SU-DHL-6 (cell line): ENCODE results near the gene ATG2A.

Experiments used
- H2AFZ ChIP-seq: fragments of 200-600 bp; sonication (generic); 2 replicates; pipeline ENCODE4 v1.6.1; 2014; ENCODE audit warnings: low read depth, mild to moderate bottlenecking, moderate library complexity, mixed read lengths, antibody characterized with exemption, low read length; ENCODE audit not compliant: severe bottlenecking
- H3F3A ChIP-seq: fragments of 200-600 bp; shearing (Covaris generic); 2 replicates; pipeline ENCODE4 v1.6.0; 2016; ENCODE audit warnings: antibody characterized with exemption, mild to moderate bottlenecking; ENCODE audit not compliant: insufficient read depth
- H3K27ac ChIP-seq: fragments of 200-600 bp; sonication (generic); 2 replicates; pipeline ENCODE4 v1.5.1; 2016; ENCODE audit warnings: low read depth, mild to moderate bottlenecking, low read length, moderate library complexity, mixed read lengths
- H3K27me3 ChIP-seq: fragments of 200-600 bp; sonication (generic), shearing (Covaris generic); 2 replicates; pipeline ENCODE4 v1.6.0; 2014; ENCODE audit warnings: mild to moderate bottlenecking, low read length
- H3K36me3 ChIP-seq: fragments of 200-600 bp; sonication (generic); 2 replicates; pipeline ENCODE4 v1.6.1; 2014; ENCODE audit warnings: mild to moderate bottlenecking, low read length, mixed read lengths
- H3K4me2 ChIP-seq: fragments of 300-600, 200-600 bp; shearing (Covaris generic), sonication (generic); 2 replicates; pipeline ENCODE4 v1.6.0; 2014; ENCODE audit warnings: low read length, low read depth, mild to moderate bottlenecking; ENCODE audit not compliant: poor library complexity, severe bottlenecking
- H3K4me3 ChIP-seq: fragments of 200-600 bp; sonication (generic); 2 replicates; pipeline ENCODE4 v1.5.1; 2014; ENCODE audit warnings: antibody characterized with exemption, low read length, mild to moderate bottlenecking, mixed read lengths; ENCODE audit not compliant: insufficient read depth, poor library complexity, severe bottlenecking
- H3K79me2 ChIP-seq: fragments of 200-600 bp; sonication (generic); 2 replicates; pipeline ENCODE4 v1.6.1; 2014; ENCODE audit warnings: mild to moderate bottlenecking, low read length, moderate library complexity; ENCODE audit not compliant: insufficient read depth
- H3K9ac ChIP-seq: fragments of 200-600 bp; sonication (generic); 2 replicates; pipeline ENCODE4 v1.7.0; 2014; ENCODE audit warnings: mild to moderate bottlenecking, low read length
- H3K9me2 ChIP-seq: fragments of 200-600 bp; sonication (generic); replicated peaks from 2 replicates; pipeline ENCODE4 v1.6.1; 2014; ENCODE audit warnings: low read length; ENCODE audit not compliant: insufficient read depth
- H3K9me3 ChIP-seq: fragments of 200-600 bp; sonication (generic); 2 replicates; pipeline ENCODE4 v1.6.1; 2014; ENCODE audit warnings: low read length, mixed read lengths; ENCODE audit not compliant: insufficient read depth
- H4K20me1 ChIP-seq: fragments of 200-600 bp; sonication (generic); 2 replicates; pipeline ENCODE4 v1.6.1; 2014; ENCODE audit warnings: low read depth, mild to moderate bottlenecking, antibody characterized with exemption, low read length, moderate library complexity, mixed read lengths
- EZH2phosphoT487 ChIP-seq: fragments of 200-600 bp; sonication (generic), shearing (Covaris generic); conservative IDR thresholded peaks from 2 replicates; pipeline ENCODE4 v1.6.1; 2018; ENCODE audit warnings: mild to moderate bottlenecking, antibody characterized with exemption, low read length, moderate library complexity, mixed read lengths
- TF ChIP-seq, protein P1 (sequence below): fragments of 200-600 bp; sonication (generic); IDR thresholded peaks from one replicate; pipeline ENCODE4 v1.5.1; 2017; ENCODE audit warnings: antibody characterized with exemption, mild to moderate bottlenecking, low read length, moderate library complexity; ENCODE audit not compliant: insufficient read depth, poor library complexity, severe bottlenecking

ATG2A gene

DNA sequence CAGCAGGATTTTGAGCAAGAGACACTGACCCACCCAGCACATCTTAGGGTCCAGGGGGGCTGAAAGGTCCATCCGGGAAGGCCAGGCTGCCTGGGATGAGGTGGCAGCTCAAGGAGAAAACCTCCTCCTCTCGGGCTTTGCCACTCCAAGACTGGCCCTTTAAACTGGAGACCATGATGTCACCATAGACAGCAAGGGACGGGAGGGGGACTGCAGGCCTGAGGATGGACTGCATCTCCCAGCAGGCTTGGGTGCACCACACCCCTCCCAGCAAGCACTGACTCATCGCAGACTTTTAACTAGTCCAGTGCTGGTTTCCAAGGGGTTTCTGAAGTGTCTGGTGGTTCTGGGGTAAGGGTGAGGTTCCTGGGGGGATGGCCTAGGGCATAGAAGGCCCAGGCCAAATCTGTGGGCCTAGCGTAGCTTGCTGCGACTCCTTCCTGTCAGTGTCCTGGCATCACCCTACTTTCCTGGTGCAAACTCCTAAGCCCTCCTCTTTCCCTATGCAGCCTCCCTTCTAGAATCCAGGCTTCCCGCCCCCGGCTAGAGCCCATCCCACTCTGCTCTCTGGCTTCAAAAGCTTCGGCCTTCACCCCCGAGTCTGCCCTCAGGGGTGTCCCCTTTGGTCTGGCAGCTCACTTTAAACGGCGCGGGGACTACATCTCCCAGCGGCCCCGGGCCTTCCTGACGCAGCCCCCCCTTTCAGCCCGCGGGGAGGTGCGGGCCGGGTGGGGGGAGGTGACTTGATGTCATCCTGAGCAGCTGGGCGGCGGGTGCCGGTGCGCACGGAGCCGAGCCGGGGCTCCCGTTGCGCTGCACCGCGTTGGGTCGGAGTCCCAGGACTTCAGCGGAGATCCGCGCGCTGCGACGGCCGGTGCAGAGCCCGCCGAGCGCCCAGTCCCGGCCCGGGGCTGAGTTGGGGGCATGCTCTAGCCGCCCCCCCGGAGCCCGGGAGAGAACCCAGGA is 7.2 kb upstream of the ATG2A start, which contains the start of gene PPP2R5B:
Gene PPP2R5B, plus strand, starts transcription at position 746 of the 966 bp plus-strand sequence. CDS start 1,046 bp downstream, outside the sequence.
- Histone ChIP-seq H2AFZ (peak within 1 kb of the TSS; percentile 94), H3K9me3 (no peaks in the 10 kb centered on the region), H3K27ac (no peak within 1 kb of the TSS), H3K79me2 (no peaks in the 10 kb centered on the region), H3K9me2 (no peaks in the 10 kb centered on the region), H3K36me3 (no peaks in the 10 kb centered on the region), H3K9ac (peak within 1 kb of the TSS; percentile 56), H3K4me3 (peak within 1 kb of the TSS; percentile 42), H4K20me1 (no peaks in the 10 kb centered on the region), H3K27me3 (no peaks in the 10 kb centered on the region), H3F3A (no peaks in the 10 kb centered on the region), H3K4me2 (peak within 1 kb of the TSS; percentile 74)
- no peak for TF ChIP-seq EZH2phosphoT487
- TF ChIP-seq, protein P1, sequence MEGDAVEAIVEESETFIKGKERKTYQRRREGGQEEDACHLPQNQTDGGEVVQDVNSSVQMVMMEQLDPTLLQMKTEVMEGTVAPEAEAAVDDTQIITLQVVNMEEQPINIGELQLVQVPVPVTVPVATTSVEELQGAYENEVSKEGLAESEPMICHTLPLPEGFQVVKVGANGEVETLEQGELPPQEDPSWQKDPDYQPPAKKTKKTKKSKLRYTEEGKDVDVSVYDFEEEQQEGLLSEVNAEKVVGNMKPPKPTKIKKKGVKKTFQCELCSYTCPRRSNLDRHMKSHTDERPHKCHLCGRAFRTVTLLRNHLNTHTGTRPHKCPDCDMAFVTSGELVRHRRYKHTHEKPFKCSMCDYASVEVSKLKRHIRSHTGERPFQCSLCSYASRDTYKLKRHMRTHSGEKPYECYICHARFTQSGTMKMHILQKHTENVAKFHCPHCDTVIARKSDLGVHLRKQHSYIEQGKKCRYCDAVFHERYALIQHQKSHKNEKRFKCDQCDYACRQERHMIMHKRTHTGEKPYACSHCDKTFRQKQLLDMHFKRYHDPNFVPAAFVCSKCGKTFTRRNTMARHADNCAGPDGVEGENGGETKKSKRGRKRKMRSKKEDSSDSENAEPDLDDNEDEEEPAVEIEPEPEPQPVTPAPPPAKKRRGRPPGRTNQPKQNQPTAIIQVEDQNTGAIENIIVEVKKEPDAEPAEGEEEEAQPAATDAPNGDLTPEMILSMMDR: no peak

DNA sequence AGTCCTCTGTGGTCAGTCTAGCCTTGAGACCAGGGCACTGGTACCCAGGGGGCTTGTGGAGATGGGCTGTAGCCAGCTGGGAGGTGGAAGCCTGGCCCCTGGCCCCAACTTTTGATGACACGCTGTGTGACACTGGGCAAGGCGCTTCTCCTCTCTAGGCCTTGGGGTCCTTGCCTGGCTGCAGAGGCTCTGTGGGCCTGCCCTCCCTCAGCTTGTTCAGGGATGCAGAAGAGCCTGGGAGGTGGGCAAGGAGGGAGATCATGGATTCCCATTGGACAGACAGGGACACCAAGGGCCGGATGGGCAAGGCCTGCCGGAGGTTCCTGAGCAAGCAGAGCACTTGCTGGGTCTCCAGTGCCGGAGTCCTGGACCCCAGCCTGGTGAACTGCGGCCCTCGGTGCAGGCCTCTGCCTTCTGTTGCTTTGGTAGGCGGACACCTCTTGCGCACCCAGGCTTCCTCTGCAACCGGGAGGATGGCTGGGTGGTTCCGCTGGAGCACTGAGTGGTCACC is 6.2 kb upstream of the ATG2A start:
- Histone ChIP-seq H3K4me2 (no peak overlapping the region), H3K9me2 (no peaks in the 10 kb centered on the region), H3K27me3 (no peaks in the 10 kb centered on the region), H4K20me1 (no peaks in the 10 kb centered on the region), H3K27ac (no peak overlapping the region), H3F3A (peaks cover under 1% of the 10 kb centered on the region; the same call in 1 of the 2 replicates), H2AFZ (no peak overlapping the region), H3K9ac (no peak overlapping the region), H3K4me3 (no peak overlapping the region), H3K79me2 (no peaks in the 10 kb centered on the region), H3K9me3 (no peaks in the 10 kb centered on the region), H3K36me3 (no peaks in the 10 kb centered on the region)
- TF ChIP-seq, protein P1: no peak
- no peak for TF ChIP-seq EZH2phosphoT487

DNA sequence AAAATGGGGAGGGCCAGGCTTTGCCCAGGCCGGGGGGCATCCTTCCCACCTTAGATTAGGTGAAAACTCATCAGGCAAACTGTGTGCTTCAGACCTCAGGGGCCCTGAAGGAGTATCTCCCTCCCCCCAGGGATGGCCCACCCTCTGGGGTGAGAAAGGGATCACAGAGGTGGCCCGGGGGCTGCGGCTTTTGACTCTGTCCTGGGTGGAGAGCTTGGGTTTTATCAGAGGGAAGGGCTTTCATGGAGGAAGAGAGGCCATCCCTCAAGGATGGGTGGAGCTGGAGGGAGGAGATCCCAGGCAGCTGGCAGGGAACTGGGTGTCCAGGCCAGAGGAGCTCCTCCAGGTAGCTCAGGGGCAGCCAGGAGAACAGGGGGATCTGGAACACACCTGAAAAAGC is 4.4 kb upstream of the ATG2A start:
- no peak overlapping the region for H3K4me2 ChIP-seq
- no peak overlapping the region for H3K27ac ChIP-seq
- H3K27me3 ChIP-seq: no peaks in the 10 kb centered on the region
- no peak overlapping the region for H3K9ac ChIP-seq
- H3F3A ChIP-seq: peaks cover 6% of the 10 kb centered on the region
- H3K9me3 ChIP-seq: no peaks in the 10 kb centered on the region
- no peaks in the 10 kb centered on the region for H3K9me2 ChIP-seq
- H2AFZ ChIP-seq: no peak overlapping the region
- H3K36me3 ChIP-seq: no peaks in the 10 kb centered on the region
- no peak for TF ChIP-seq EZH2phosphoT487
- TF ChIP-seq, protein P1: no peak
- peaks cover 3% of the 10 kb centered on the region; the same call in 1 of the 2 replicates for H3K79me2 ChIP-seq
- no peak overlapping the region for H3K4me3 ChIP-seq
- no peaks in the 10 kb centered on the region for H4K20me1 ChIP-seq
